Rectal smooth muscle tissue (tissue), 1 donor: ENCODE measurements around the gene LEKR1.

Source experiments
- H3K27ac ChIP-seq: one replicate; pipeline ENCODE4 v1.7.0; 2013; ENCODE audit warnings: low read depth, low read length, inconsistent platforms
- H3K27me3 ChIP-seq: one replicate; pipeline ENCODE4 v1.7.0; 2013; ENCODE audit warnings: low read length; ENCODE audit not compliant: control insufficient read depth, insufficient read depth
- H3K36me3 ChIP-seq: one replicate; pipeline ENCODE4 v1.7.0; 2013; ENCODE audit warnings: low read length; ENCODE audit not compliant: control insufficient read depth, insufficient read depth
- H3K4me1 ChIP-seq: one replicate; pipeline ENCODE4 v1.7.0; 2013; ENCODE audit warnings: low read length; ENCODE audit not compliant: control insufficient read depth, insufficient read depth
- H3K4me3 ChIP-seq: one replicate; pipeline ENCODE4 v1.7.0; 2013; ENCODE audit warnings: low read length
- H3K9ac ChIP-seq: one replicate; pipeline ENCODE4 v1.7.0; 2013; ENCODE audit warnings: low read length

LEKR1 gene

DNA sequence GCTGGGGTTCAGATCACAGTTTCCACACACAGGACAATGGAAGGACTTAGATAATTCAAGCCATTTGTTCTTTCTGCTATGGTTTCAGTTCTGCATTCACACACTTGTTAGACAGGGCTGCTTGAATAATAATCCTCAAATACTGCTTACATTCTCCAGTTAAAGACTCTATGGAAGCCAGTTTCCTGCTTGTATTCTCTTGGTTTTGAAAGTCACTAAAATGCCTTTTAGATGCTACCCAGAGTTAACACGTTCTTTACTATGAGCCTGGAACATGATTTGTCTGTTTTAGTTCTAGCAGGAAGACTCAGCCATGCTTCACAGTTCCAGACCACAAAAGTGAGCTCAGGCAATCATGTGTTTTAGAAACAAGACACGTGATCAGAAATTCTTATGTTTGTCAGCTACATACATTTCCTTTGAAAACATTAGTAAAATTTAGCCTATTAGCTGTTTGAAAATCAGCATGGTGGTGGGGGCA, 152.4 kb downstream of the LEKR1 start:
- H3K27ac ChIP-seq, result no peak overlapping the region
- no peaks in the 10 kb centered on the region for H3K27me3 ChIP-seq
- no peaks in the 10 kb centered on the region for H3K4me1 ChIP-seq
- no peak overlapping the region for H3K9ac ChIP-seq
- no peak overlapping the region for H3K4me3 ChIP-seq
- H3K36me3 ChIP-seq, result no peaks in the 10 kb centered on the region

GRCh38 chr3:156981005-156981404, 154.9 kb downstream of the LEKR1 start:
- Histone ChIP-seq H3K4me3 (no peak overlapping the region), H3K4me1 (no peaks in the 10 kb centered on the region), H3K27me3 (no peaks in the 10 kb centered on the region), H3K36me3 (no peaks in the 10 kb centered on the region), H3K9ac (no peak overlapping the region), H3K27ac (no peak overlapping the region)

GRCh38 chr3:156983559-156983958, 157.4 kb downstream of the LEKR1 start:
- Histone ChIP-seq H3K4me3 (no peak overlapping the region), H3K9ac (no peak overlapping the region), H3K36me3 (no peaks in the 10 kb centered on the region), H3K4me1 (no peaks in the 10 kb centered on the region), H3K27ac (no peak overlapping the region), H3K27me3 (no peaks in the 10 kb centered on the region)

DNA sequence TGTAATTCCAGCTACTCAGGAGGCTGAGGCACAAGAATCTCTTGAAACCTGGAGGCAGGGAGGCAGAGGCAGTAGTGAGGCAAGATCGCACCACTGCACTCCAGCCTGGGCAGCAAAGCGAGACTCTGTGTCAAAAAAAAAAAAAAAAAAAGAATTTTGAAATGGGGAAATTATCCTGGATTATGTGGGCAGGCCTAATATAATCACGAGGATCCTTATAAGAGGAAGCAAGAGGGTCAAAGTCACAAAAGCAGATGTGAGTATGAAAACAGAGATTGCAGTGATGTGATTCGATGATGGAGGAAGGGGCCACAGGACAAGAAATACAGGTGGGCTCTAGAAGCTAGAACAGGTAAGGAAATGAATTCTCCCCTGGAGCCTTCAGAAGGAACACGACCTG, 159.6 kb downstream of the LEKR1 start:
- Histone ChIP-seq H3K27ac (no peak overlapping the region), H3K4me3 (no peak overlapping the region), H3K27me3 (no peaks in the 10 kb centered on the region), H3K9ac (no peak overlapping the region), H3K4me1 (no peaks in the 10 kb centered on the region), H3K36me3 (no peaks in the 10 kb centered on the region)

- Histone ChIP-seq H3K4me3 (no peak overlapping the region), H3K4me1 (no peaks in the 10 kb centered on the region), H3K36me3 (no peaks in the 10 kb centered on the region), H3K27me3 (no peaks in the 10 kb centered on the region), H3K27ac (no peak overlapping the region), H3K9ac (no peak overlapping the region)
Measured at GRCh38 chr3:156987946-156988345, 161.8 kb downstream of the LEKR1 start.

DNA sequence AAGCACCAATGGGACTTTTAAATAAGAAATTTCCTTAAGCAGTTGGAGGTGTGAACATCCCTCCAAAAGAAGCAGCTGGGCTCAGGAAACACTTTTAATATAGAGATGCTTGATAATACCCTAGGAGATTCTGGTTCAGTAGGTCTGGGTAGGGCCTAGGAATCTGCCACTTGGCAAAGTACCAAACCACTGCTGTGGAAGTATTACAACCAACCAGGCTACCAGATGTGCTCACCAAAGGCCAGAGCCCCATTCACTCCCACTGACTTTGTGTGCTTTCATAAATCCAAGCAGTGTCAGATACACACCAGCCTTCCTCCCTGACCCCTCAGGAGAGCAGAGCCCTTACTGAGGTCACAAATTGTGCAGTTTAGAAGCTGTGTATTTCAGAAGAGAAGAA, 171.2 kb downstream of the LEKR1 start:
- H3K27me3 ChIP-seq, result no peaks in the 10 kb centered on the region
- H3K4me1 ChIP-seq, result no peaks in the 10 kb centered on the region
- H3K27ac ChIP-seq, result no peak overlapping the region
- H3K36me3 ChIP-seq, result no peaks in the 10 kb centered on the region
- no peak overlapping the region for H3K4me3 ChIP-seq
- H3K9ac ChIP-seq, result no peak overlapping the region

- H3K9ac ChIP-seq, result no peak overlapping the region
- H3K36me3 ChIP-seq, result no peaks in the 10 kb centered on the region
- H3K4me1 ChIP-seq, result no peaks in the 10 kb centered on the region
- H3K27ac ChIP-seq, result no peak overlapping the region
- H3K4me3 ChIP-seq, result no peak overlapping the region
- no peaks in the 10 kb centered on the region for H3K27me3 ChIP-seq
Measured at GRCh38 chr3:157001221-157001957, 175.2 kb downstream of the LEKR1 start.

DNA sequence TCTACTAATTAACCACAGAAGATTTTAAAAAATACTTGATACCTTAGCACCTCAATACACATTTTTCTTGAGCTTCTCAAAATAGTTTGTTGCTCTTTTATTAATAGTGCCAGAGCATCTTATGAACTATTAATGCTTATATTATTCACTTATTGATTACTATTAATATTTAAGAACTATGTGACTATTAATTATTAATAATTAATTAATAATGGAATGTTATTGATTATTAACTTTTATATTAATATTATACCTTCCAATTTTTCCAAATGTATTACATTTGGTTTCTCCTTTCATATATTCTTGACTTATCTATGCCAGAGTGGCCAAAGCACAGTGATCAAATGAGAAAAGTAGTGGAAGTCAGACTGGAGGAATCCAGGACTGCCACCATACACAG, 195.5 kb downstream of the LEKR1 start:
- H3K4me3 ChIP-seq, result no peak overlapping the region

DNA sequence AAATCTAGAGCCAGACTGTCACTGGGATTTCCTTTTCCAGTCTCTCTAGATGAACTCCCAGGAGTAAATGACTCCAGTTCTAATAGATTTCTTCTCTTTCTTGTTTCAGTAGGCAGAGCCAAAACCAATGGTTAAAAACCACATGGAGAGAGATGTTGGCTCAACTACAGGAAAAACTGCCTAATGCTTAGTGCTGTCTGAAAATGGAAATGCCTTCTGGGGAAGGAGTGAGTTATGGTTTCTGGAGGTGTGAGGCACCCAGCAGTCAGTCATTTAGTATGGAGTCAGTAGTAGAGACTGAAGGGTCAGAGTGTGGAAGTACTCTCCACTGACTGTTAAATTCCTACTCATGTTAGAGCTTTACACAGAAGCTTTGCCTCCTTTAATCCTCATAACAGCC, 197.1 kb downstream of the LEKR1 start:
- Histone ChIP-seq H3K4me3 (no peak overlapping the region), H3K27ac (no peak overlapping the region), H3K36me3 (no peaks in the 10 kb centered on the region), H3K4me1 (no peaks in the 10 kb centered on the region), H3K9ac (no peak overlapping the region), H3K27me3 (no peaks in the 10 kb centered on the region)

More for the DNA sequence above, 195.5 kb downstream of the LEKR1 start:
- Histone ChIP-seq H3K9ac (no peak overlapping the region), H3K36me3 (no peaks in the 10 kb centered on the region), H3K27ac (no peak overlapping the region), H3K4me1 (no peaks in the 10 kb centered on the region), H3K27me3 (no peaks in the 10 kb centered on the region)

DNA sequence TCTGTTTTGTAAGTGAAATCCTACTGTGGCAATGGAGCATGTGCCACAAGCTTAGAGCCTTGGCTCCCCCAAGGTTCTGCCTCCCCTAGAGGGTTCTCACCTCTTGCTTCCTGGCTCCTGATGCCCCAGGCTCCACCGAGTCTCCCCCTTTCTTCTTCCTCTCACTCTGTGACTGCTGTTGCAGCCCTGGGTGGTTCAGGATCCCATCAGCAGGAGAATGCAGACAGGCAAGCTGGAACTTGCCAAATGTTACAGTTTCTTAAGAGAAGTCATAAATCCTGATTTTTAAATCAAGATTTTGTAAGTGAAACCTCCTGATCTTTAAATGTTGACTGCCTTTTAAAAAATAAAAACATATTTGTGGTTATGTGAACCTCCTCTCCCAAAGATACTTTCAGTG, 199.9 kb downstream of the LEKR1 start:
- Histone ChIP-seq H3K27me3 (no peaks in the 10 kb centered on the region), H3K9ac (no peak overlapping the region), H3K27ac (no peak overlapping the region), H3K4me1 (no peaks in the 10 kb centered on the region), H3K36me3 (no peaks in the 10 kb centered on the region), H3K4me3 (no peak overlapping the region)

DNA sequence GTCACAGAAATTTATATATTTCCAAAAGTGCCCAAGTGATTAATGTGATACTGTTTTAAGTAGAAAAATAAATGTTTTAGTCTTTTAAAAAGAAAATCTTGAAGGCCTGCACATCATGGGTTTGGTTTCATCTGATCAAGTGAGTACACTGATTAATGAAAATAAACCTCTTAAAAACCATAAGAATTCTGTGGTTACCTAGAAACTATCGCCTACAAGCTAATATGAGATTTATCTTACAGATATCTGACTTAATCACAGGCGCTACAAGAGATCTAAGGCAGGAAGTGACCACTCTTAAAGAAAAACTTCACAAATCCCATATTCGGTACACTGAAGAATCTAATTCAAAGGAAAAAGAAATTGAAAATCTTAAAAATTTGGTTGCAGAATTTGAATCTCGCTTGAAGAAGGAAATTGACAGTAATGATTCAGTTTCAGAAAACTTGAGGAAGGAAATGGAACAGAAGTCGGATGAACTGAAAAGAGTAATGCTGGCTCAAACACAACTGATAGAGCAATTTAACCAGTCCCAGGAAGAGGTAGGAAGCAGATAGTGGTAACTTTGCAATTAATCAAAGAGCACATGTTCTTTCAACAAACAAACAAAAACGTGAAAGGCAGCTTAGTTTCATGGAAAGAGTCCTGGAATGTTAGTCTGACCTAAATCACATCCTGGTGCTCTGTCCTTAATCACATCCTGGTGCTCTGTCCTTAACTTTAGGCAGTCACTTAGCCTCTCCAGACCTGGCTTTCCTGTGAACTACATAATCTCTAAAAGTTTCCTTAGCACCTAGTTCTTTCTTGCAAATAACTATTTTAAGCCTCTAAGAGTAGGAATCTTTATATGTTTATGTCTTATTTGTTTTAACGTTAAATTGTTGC, 201.9 kb downstream of the LEKR1 start:
- Histone ChIP-seq H3K27me3 (no peaks in the 10 kb centered on the region), H3K36me3 (no peaks in the 10 kb centered on the region), H3K27ac (no peak overlapping the region), H3K9ac (no peak overlapping the region), H3K4me1 (no peaks in the 10 kb centered on the region), H3K4me3 (no peak overlapping the region)

DNA sequence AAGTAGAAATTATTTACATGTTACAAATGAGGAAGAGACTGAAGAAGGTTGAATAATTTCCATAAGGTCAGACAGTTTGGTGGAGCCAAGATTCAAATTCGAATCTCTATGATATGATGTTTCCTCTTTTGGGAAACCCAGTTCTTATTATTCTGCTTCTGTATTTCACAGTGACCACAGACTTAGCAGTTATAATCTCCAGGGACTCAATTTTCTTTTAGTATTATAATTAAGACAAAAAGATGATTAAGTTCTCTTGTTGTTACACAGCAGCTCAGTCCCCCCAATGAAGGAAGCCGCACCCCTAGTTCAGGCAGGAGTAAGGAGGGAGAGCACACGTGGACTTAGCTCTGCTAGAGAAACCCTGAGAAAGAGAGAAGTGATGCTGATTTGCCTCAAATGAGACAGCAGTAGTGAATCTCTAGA, 203.2 kb downstream of the LEKR1 start:
- Histone ChIP-seq H3K36me3 (no peaks in the 10 kb centered on the region), H3K27ac (no peak overlapping the region), H3K4me3 (no peak overlapping the region)

More for the DNA sequence above, 203.2 kb downstream of the LEKR1 start:
- H3K4me1 ChIP-seq, result no peaks in the 10 kb centered on the region
- no peaks in the 10 kb centered on the region for H3K27me3 ChIP-seq
- no peak overlapping the region for H3K9ac ChIP-seq
